ENCODE results near the gene KIAA1217. TPM values are rescaled to one million over a fixed set of nuclear protein-coding genes. Genes with fewer than 3 reads are reported as not detected.
A peak's percentile ranks its signal among the peaks of the same experiment; 100 is the strongest.

The KIAA1217 gene
- total and polyA plus RNA-seq, 2 donors from 2014 or later: 10.4 to 63.8 TPM

- FAIRE-seq (no peak), DNase-seq (no peak)
- H3K4me3 ChIP-seq (ENCODE audit: low read length in 3 of 3): no peak overlapping the region
- no peak overlapping the region for H3K27ac ChIP-seq (ENCODE audit: low read depth in 2 of 2, low read length in 2 of 2)
- no peaks in the 10 kb centered on the region for H3K27me3 ChIP-seq (ENCODE audit: control insufficient read depth, insufficient read depth, low read length)
- H3K36me3 ChIP-seq (ENCODE audit: control insufficient read depth in 2 of 3, insufficient read depth in 3 of 3, low read length in 3 of 3): no peaks in the 10 kb centered on the region
- H3K9ac ChIP-seq (ENCODE audit: low read length in 3 of 3): no peak overlapping the region
- TF ChIP-seq, protein P1, sequence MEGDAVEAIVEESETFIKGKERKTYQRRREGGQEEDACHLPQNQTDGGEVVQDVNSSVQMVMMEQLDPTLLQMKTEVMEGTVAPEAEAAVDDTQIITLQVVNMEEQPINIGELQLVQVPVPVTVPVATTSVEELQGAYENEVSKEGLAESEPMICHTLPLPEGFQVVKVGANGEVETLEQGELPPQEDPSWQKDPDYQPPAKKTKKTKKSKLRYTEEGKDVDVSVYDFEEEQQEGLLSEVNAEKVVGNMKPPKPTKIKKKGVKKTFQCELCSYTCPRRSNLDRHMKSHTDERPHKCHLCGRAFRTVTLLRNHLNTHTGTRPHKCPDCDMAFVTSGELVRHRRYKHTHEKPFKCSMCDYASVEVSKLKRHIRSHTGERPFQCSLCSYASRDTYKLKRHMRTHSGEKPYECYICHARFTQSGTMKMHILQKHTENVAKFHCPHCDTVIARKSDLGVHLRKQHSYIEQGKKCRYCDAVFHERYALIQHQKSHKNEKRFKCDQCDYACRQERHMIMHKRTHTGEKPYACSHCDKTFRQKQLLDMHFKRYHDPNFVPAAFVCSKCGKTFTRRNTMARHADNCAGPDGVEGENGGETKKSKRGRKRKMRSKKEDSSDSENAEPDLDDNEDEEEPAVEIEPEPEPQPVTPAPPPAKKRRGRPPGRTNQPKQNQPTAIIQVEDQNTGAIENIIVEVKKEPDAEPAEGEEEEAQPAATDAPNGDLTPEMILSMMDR (IDR thresholded peaks at IDR 0.05; ENCODE audit: borderline replicate concordance, extremely low read depth, insufficient read depth): no peak
- no peaks in the 10 kb centered on the region for H3K9me3 ChIP-seq (ENCODE audit: control insufficient read depth in 2 of 3, insufficient read depth in 1 of 3, low read length in 3 of 3)
- intact Hi-C loops (cut with DNase I): no loop called here
- H3K4me1 ChIP-seq (ENCODE audit: control insufficient read depth in 2 of 3, insufficient read depth in 2 of 3, low read depth in 1 of 3, low read length in 3 of 3): peaks cover 0 to 12% (median 3%) of the 10 kb centered on the region in 3 donors
Observed at GRCh38 chr10:24416248-24416647, 207.3 kb downstream of the KIAA1217 start.

DNA sequence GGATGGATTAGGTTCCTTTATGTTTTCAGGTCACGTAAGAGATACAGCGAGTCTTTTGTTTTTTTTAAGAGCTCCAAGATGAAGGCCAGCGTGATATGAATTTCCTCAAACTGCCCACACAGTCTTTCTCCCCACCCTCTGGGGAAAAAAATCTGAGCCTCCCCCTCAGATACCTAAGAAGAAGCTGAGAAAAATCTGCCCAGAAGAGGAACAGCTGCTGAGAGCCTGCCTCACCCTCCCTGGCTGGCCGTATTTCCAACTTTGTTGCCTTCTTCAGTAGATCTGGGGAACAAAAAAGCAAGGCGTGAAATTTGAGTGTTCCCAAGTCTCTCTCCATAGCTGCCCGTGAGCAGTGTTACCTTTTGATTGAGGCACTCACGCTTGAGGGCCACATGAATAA is 208.1 kb downstream of the KIAA1217 start:
- peaks cover 0 to 12% (median 3%) of the 10 kb centered on the region in 3 donors for H3K4me1 ChIP-seq (ENCODE audit: control insufficient read depth in 2 of 3, insufficient read depth in 2 of 3, low read depth in 1 of 3, low read length in 3 of 3)
- H3K9ac ChIP-seq (ENCODE audit: low read length in 3 of 3): no peak overlapping the region
- H3K27me3 ChIP-seq (ENCODE audit: control insufficient read depth, insufficient read depth, low read length): no peaks in the 10 kb centered on the region
- no peaks in the 10 kb centered on the region for H3K9me3 ChIP-seq (ENCODE audit: control insufficient read depth in 2 of 3, insufficient read depth in 1 of 3, low read length in 3 of 3)
- H3K36me3 ChIP-seq (ENCODE audit: control insufficient read depth in 2 of 3, insufficient read depth in 3 of 3, low read length in 3 of 3): no peaks in the 10 kb centered on the region
- no peak overlapping the region for H3K27ac ChIP-seq (ENCODE audit: low read depth in 2 of 2, low read length in 2 of 2)
- TF ChIP-seq, protein P1 (IDR thresholded peaks at IDR 0.05; ENCODE audit: borderline replicate concordance, extremely low read depth, insufficient read depth): no peak
- no peak for DNase-seq
- intact Hi-C loops (cut with DNase I): no loop called here
- no peak for FAIRE-seq
- H3K4me3 ChIP-seq (ENCODE audit: low read length in 3 of 3): no peak overlapping the region

DNA sequence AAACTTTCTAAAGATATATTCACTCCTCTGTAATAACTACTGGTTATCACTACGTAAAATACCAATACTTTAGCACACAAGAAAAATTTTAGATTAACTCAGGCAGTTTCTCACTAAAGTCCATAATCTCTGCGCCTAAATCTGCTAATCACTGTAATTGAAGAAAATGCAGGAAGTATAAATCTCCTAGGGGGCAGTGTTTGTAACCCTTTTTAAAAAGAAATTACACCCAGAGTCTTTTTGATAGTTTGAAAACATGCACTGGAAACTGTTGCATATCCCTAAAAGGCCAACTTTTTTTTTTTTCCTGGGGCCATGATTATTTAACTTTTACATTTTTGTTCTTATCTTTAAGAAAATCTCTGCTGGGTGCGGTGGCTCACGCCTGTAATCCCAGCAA is 209.6 kb downstream of the KIAA1217 start:
- H3K27me3 ChIP-seq (ENCODE audit: control insufficient read depth, insufficient read depth, low read length): no peaks in the 10 kb centered on the region
- TF ChIP-seq, protein P1 (IDR thresholded peaks at IDR 0.05; ENCODE audit: borderline replicate concordance, extremely low read depth, insufficient read depth): peak; percentile 12
- intact Hi-C loops (cut with DNase I): no loop called here
- no peak overlapping the region for H3K9ac ChIP-seq (ENCODE audit: low read length in 3 of 3)
- no peaks in the 10 kb centered on the region for H3K9me3 ChIP-seq (ENCODE audit: control insufficient read depth in 2 of 3, insufficient read depth in 1 of 3, low read length in 3 of 3)
- no peak overlapping the region for H3K4me3 ChIP-seq (ENCODE audit: low read length in 3 of 3)
- DNase-seq: no peak
- no peak for FAIRE-seq
- no peak overlapping the region for H3K27ac ChIP-seq (ENCODE audit: low read depth in 2 of 2, low read length in 2 of 2)
- peaks cover 0 to 12% (median 3%) of the 10 kb centered on the region in 3 donors for H3K4me1 ChIP-seq (ENCODE audit: control insufficient read depth in 2 of 3, insufficient read depth in 2 of 3, low read depth in 1 of 3, low read length in 3 of 3)
- no peaks in the 10 kb centered on the region for H3K36me3 ChIP-seq (ENCODE audit: control insufficient read depth in 2 of 3, insufficient read depth in 3 of 3, low read length in 3 of 3)

DNA sequence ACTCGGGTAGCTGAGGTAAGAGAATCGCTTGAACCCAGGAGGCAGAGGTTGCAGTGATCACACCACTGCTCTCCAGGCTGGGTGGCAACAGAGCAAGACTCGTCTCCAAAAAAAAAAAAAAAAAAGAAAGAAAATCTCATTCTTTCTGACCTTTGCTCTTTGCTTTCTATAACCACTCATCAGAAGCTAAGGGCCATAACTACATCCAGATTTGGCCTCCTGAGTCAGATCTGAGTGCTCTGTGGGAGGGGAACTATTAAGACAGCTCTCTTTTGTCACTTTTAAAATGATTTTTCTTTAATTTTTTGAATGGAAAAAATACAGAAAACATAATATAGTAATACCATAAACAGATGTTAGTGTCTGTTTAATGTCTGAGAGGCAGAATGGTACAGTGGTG is 210.1 kb downstream of the KIAA1217 start:
- no peak overlapping the region for H3K27ac ChIP-seq (ENCODE audit: low read depth in 2 of 2, low read length in 2 of 2)
- intact Hi-C loops (cut with DNase I): no loop called here
- FAIRE-seq: no peak
- H3K27me3 ChIP-seq (ENCODE audit: control insufficient read depth, insufficient read depth, low read length): no peaks in the 10 kb centered on the region
- TF ChIP-seq, protein P1 (IDR thresholded peaks at IDR 0.05; ENCODE audit: borderline replicate concordance, extremely low read depth, insufficient read depth): no peak
- no peaks in the 10 kb centered on the region for H3K36me3 ChIP-seq (ENCODE audit: control insufficient read depth in 2 of 3, insufficient read depth in 3 of 3, low read length in 3 of 3)
- H3K9me3 ChIP-seq (ENCODE audit: control insufficient read depth in 2 of 3, insufficient read depth in 1 of 3, low read length in 3 of 3): no peaks in the 10 kb centered on the region
- H3K4me3 ChIP-seq (ENCODE audit: low read length in 3 of 3): no peak overlapping the region
- DNase-seq: no peak
- H3K4me1 ChIP-seq (ENCODE audit: control insufficient read depth in 2 of 3, insufficient read depth in 2 of 3, low read depth in 1 of 3, low read length in 3 of 3): peaks cover 0 to 12% (median 3%) of the 10 kb centered on the region in 3 donors
- no peak overlapping the region for H3K9ac ChIP-seq (ENCODE audit: low read length in 3 of 3)

Measured in kidney (tissue), 14 donors.